Measurements from ENCODE around the gene ANKK1.

DNA sequence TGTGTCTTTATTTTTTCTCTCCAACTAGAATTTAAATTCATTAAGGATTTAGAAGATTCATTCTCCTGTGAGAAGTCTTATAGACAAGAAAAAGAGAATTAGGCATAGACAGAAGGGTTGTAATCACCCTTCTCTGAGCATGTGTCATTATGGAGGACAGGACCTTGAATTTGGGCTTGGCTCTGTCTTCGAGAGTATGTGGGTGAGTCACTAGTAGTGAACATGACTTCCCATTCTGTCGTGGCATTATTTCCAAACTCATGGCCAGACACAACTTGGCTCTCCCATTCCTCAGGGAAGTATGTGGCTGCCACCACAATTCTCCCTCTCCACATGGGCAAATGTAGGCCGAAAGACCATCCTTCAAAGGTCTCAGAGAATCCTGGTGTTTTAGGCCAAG, 14.3 kb upstream of the ANKK1 start:
- TF ChIP-seq, protein P1, sequence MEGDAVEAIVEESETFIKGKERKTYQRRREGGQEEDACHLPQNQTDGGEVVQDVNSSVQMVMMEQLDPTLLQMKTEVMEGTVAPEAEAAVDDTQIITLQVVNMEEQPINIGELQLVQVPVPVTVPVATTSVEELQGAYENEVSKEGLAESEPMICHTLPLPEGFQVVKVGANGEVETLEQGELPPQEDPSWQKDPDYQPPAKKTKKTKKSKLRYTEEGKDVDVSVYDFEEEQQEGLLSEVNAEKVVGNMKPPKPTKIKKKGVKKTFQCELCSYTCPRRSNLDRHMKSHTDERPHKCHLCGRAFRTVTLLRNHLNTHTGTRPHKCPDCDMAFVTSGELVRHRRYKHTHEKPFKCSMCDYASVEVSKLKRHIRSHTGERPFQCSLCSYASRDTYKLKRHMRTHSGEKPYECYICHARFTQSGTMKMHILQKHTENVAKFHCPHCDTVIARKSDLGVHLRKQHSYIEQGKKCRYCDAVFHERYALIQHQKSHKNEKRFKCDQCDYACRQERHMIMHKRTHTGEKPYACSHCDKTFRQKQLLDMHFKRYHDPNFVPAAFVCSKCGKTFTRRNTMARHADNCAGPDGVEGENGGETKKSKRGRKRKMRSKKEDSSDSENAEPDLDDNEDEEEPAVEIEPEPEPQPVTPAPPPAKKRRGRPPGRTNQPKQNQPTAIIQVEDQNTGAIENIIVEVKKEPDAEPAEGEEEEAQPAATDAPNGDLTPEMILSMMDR (IDR thresholded peaks at IDR 0.05) = no peak
- TF ChIP-seq EZH2 (IDR thresholded peaks at IDR 0.05; ENCODE audit: borderline replicate concordance, insufficient read depth, low read depth, low read length, poor library complexity, severe bottlenecking) = no peak

Measured in B cell (primary cell).